KMS-11 (cell line): ENCODE results near the gene HOATZ.

Experiments used
- H2AFZ ChIP-seq: fragments of 200-600 bp; sonication (generic); 2 replicates; pipeline ENCODE4 v1.6.1; 2016; ENCODE audit warnings: antibody characterized with exemption, mixed run types, low read depth
- H3K27ac ChIP-seq: fragments of 200-600 bp; sonication (generic); 2 replicates; pipeline ENCODE4 v1.6.1; 2016; ENCODE audit warnings: mild to moderate bottlenecking, mixed run types
- H3K27me3 ChIP-seq: fragments of 200-600 bp; sonication (generic); 2 replicates; pipeline ENCODE4 v1.6.1; 2017; ENCODE audit warnings: mild to moderate bottlenecking, low read depth, mixed run types, moderate library complexity; ENCODE audit not compliant: insufficient read depth
- H3K36me3 ChIP-seq: fragments of 200-600 bp; sonication (generic); 2 replicates; pipeline ENCODE4 v1.6.1; 2017; ENCODE audit warnings: mild to moderate bottlenecking, mixed run types; ENCODE audit not compliant: insufficient read depth
- H3K4me1 ChIP-seq: fragments of 200-600 bp; sonication (generic); 2 replicates; pipeline ENCODE4 v1.6.1; 2016; ENCODE audit warnings: mild to moderate bottlenecking, low read depth, mixed run types; ENCODE audit not compliant: poor library complexity, severe bottlenecking
- H3K4me2 ChIP-seq: fragments of 200-600 bp; sonication (generic); 2 replicates; pipeline ENCODE4 v1.7.0; 2016; ENCODE audit warnings: mild to moderate bottlenecking, mixed run types
- H3K4me3 ChIP-seq: fragments of 200-600 bp; sonication (generic); IDR thresholded peaks from 2 replicates; pipeline ENCODE4 v1.6.1; 2017; ENCODE audit warnings: low read depth, low read length, mixed read lengths; ENCODE audit not compliant: insufficient read depth
- H3K79me2 ChIP-seq: fragments of 200-600 bp; sonication (generic); 2 replicates; pipeline ENCODE4 v1.6.1; 2016; ENCODE audit warnings: low read depth, mixed run types; ENCODE audit not compliant: insufficient read depth
- H3K9ac ChIP-seq: fragments of 200-600 bp; sonication (generic); 2 replicates; pipeline ENCODE4 v1.6.1; 2016; ENCODE audit warnings: mild to moderate bottlenecking, mixed run types
- H4K20me1 ChIP-seq: fragments of 200-600 bp; sonication (generic); 2 replicates; pipeline ENCODE4 v1.6.1; 2016; ENCODE audit warnings: mild to moderate bottlenecking, mixed run types; ENCODE audit not compliant: insufficient read depth
- TF ChIP-seq, protein P1 (sequence below): fragments of 200-600 bp; sonication (generic); conservative IDR thresholded peaks from 2 replicates; pipeline ENCODE4 v1.6.1; 2017; ENCODE audit warnings: low read depth, mild to moderate bottlenecking, antibody characterized with exemption, low read length, moderate library complexity, mixed read lengths

The HOATZ gene

DNA sequence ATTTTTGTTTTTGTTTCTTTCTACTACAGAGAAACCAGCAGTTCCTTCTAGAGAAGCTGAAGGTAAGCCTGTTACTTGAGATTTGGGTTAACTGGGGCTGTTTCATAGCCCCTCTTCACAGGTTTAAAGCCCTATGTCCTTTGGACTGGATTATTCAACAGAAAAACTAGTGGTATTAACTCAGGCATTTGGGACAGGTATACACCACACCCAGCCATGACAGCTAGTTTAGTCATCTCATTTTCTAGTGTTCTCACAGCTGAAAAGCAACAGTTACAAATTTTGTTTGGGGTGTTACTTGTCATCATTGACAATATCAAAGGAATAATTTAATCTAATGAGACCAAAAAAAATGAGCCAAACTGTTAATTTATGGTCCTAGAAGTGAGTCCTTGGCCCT, 40.0 kb downstream of the HOATZ start:
- H3K4me2 ChIP-seq, result no peak overlapping the region
- H3K4me3 ChIP-seq, result no peak overlapping the region
- peaks cover 17% of the 10 kb centered on the region for H3K4me1 ChIP-seq
- H2AFZ ChIP-seq, result no peak overlapping the region
- H4K20me1 ChIP-seq, result no peaks in the 10 kb centered on the region
- H3K9ac ChIP-seq, result no peak overlapping the region
- H3K27ac ChIP-seq, result no peak overlapping the region
- H3K36me3 ChIP-seq, result no peaks in the 10 kb centered on the region
- TF ChIP-seq, protein P1, sequence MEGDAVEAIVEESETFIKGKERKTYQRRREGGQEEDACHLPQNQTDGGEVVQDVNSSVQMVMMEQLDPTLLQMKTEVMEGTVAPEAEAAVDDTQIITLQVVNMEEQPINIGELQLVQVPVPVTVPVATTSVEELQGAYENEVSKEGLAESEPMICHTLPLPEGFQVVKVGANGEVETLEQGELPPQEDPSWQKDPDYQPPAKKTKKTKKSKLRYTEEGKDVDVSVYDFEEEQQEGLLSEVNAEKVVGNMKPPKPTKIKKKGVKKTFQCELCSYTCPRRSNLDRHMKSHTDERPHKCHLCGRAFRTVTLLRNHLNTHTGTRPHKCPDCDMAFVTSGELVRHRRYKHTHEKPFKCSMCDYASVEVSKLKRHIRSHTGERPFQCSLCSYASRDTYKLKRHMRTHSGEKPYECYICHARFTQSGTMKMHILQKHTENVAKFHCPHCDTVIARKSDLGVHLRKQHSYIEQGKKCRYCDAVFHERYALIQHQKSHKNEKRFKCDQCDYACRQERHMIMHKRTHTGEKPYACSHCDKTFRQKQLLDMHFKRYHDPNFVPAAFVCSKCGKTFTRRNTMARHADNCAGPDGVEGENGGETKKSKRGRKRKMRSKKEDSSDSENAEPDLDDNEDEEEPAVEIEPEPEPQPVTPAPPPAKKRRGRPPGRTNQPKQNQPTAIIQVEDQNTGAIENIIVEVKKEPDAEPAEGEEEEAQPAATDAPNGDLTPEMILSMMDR, result no peak
- no peaks in the 10 kb centered on the region for H3K27me3 ChIP-seq
- H3K79me2 ChIP-seq, result no peaks in the 10 kb centered on the region

DNA sequence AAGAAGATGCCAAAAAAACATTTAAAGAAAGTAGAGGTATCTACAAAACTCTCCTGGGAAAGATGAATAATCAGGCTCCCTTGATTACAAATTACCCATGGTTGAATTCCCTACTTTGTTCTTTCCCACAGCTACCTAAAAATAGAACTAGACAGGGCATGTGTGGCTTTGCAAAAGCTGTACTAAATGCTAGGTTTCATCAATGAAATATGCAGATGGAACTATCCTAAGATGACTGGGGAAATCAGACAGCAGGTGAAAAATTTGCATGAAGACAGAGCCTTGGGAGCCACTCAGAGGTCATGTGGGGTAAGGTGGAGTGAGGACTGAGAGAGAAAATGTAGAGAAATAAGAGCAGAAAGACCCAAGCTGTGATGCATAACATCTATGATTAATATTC, 40.7 kb downstream of the HOATZ start:
- no peak overlapping the region for H3K4me3 ChIP-seq
- no peak overlapping the region for H3K9ac ChIP-seq
- peaks cover 17% of the 10 kb centered on the region for H3K4me1 ChIP-seq
- H3K27me3 ChIP-seq, result no peaks in the 10 kb centered on the region
- H3K36me3 ChIP-seq, result no peaks in the 10 kb centered on the region
- H3K4me2 ChIP-seq, result no peak overlapping the region
- H4K20me1 ChIP-seq, result no peaks in the 10 kb centered on the region
- TF ChIP-seq, protein P1, result no peak
- no peak overlapping the region for H2AFZ ChIP-seq
- H3K79me2 ChIP-seq, result no peaks in the 10 kb centered on the region
- no peak overlapping the region for H3K27ac ChIP-seq

DNA sequence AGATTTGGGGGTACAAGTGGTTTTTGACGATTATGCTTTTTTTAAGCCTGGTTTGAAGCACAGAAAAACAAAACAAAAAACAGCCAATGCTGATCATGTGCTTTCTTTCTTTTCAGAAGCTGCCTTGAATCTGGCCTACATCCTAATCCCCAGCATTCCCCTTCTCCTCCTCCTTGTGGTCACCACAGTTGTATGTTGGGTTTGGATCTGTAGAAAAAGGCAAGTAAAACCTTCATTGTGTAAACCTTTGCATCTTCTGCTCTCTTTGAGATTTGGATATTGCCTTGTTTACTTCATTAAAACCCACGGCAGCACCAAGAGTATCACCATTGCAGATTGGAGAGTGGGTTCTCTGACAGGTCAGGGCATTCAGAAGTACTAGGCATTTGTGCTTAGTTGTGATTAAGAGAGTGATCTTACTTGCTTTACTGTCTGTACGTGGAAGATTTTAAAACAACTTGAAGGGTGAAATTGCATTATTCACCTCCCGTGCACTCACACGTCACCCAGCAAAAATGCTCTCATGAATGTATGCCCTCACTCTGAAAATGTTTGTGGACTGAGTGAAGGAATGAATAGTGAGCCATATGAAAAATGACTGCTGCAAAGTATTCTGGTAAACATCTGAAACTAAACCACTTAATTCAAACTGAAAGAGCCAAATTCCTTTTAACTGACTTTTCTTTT, 43.0 kb downstream of the HOATZ start:
- H3K36me3 ChIP-seq, result no peaks in the 10 kb centered on the region
- H3K9ac ChIP-seq, result no peak overlapping the region
- no peak overlapping the region for H2AFZ ChIP-seq
- TF ChIP-seq, protein P1, result no peak
- peaks cover 17% of the 10 kb centered on the region for H3K4me1 ChIP-seq
- H3K79me2 ChIP-seq, result no peaks in the 10 kb centered on the region
- no peaks in the 10 kb centered on the region for H4K20me1 ChIP-seq
- H3K27ac ChIP-seq, result no peak overlapping the region
- H3K27me3 ChIP-seq, result no peaks in the 10 kb centered on the region
- H3K4me2 ChIP-seq, result no peak overlapping the region
- H3K4me3 ChIP-seq, result no peak overlapping the region

DNA sequence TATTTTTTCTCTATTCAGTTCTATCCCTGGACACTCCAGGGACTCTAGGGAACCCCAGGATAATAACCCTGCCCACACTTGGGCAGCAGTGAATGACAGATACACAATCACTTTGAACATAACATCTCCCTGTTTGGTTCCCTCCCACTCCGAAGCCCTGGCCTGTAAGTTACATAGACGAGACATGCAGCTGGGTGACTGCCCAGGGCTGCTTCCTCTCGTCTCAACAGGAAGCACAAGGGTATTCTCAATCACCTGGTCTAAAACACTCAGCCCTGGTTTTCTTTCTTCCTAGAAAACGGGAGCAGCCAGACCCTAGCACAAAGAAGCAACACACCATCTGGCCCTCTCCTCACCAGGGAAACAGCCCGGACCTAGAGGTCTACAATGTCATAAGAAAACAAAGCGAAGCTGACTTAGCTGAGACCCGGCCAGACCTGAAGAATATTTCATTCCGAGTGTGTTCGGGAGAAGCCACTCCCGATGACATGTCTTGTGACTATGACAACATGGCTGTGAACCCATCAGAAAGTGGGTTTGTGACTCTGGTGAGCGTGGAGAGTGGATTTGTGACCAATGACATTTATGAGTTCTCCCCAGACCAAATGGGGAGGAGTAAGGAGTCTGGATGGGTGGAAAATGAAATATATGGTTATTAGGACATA, 45.4 kb downstream of the HOATZ start:
- Histone ChIP-seq H3K4me3 (no peak overlapping the region), H3K9ac (no peak overlapping the region), H3K79me2 (no peaks in the 10 kb centered on the region), H3K4me2 (no peak overlapping the region), H3K27ac (no peak overlapping the region), H4K20me1 (no peaks in the 10 kb centered on the region), H3K4me1 (peaks cover 20% of the 10 kb centered on the region), H3K27me3 (no peaks in the 10 kb centered on the region), H3K36me3 (no peaks in the 10 kb centered on the region), H2AFZ (no peak overlapping the region)
- TF ChIP-seq, protein P1, result no peak
